GM12878 (cell line): Measurements from ENCODE around the gene FOXP3.

Experiments
- CTCF ChIP-seq, 3 experiments: IDR thresholded peaks in 2 of 3; conservative IDR thresholded peaks in 1 of 3; 2 replicates each; pipeline ENCODE4 v1.5.1; 2011; ENCODE audit warnings: low read depth in 3 of 3, low read length in 3 of 3, mild to moderate bottlenecking in 3 of 3, control low read depth in 2 of 3, moderate library complexity in 2 of 3, inconsistent platforms in 1 of 3, mixed read lengths in 1 of 3; ENCODE audit not compliant: control insufficient read depth in 2 of 3, insufficient read depth in 1 of 3; ENCODE audit errors: extremely low read depth in 1 of 3
- FOS ChIP-seq: IDR thresholded peaks from 3 replicates; pipeline ENCODE4 v1.6.1; 2011; ENCODE audit warnings: borderline replicate concordance; ENCODE audit not compliant: insufficient read length; ENCODE audit errors: extremely low read depth
- IRF3 ChIP-seq: fragments of 450-650 bp; IDR thresholded peaks from 2 replicates; pipeline ENCODE4 v1.6.1; 2014; ENCODE audit warnings: mild to moderate bottlenecking
- JUND ChIP-seq: IDR thresholded peaks from 2 replicates; pipeline ENCODE4 v1.6.1; 2012; ENCODE audit warnings: low read depth, mild to moderate bottlenecking, low read length, improper control_type of control experiment, moderate library complexity
- NFXL1 ChIP-seq: fragments of 450-650 bp; IDR thresholded peaks from 2 replicates; pipeline ENCODE4 v1.6.1; 2017; ENCODE audit warnings: antibody characterized with exemption, mild to moderate bottlenecking, borderline replicate concordance
- REST ChIP-seq: IDR thresholded peaks from 2 replicates; pipeline ENCODE4 v1.6.1; 2012; ENCODE audit warnings: mild to moderate bottlenecking, low read depth, low read length
- SREBF2 ChIP-seq: IDR thresholded peaks from 2 replicates; pipeline ENCODE4 v1.6.1; 2012; ENCODE audit warnings: mild to moderate bottlenecking, low read length
- USF1 ChIP-seq: IDR thresholded peaks from 2 replicates; pipeline ENCODE4 v1.6.1; 2011; ENCODE audit warnings: borderline replicate concordance, low read depth, mild to moderate bottlenecking, moderate library complexity, mixed read lengths, low read length; ENCODE audit not compliant: insufficient read depth; ENCODE audit errors: extremely low read length
- ZNF274 ChIP-seq: IDR thresholded peaks from one replicate; pipeline ENCODE4 v1.8.0; 2011; ENCODE audit not compliant: insufficient read length, insufficient read depth
- TF ChIP-seq, protein P1 (sequence below): fragments of 450-650 bp; IDR thresholded peaks from 2 replicates; pipeline ENCODE4 v1.6.1; 2016; ENCODE audit warnings: mild to moderate bottlenecking, moderate library complexity, borderline replicate concordance
- TF ChIP-seq, protein P2 (sequence below): IDR thresholded peaks from 2 replicates; pipeline ENCODE4 v1.6.1; 2012; ENCODE audit warnings: low read depth, low read length, improper control_type of control experiment

DNA sequence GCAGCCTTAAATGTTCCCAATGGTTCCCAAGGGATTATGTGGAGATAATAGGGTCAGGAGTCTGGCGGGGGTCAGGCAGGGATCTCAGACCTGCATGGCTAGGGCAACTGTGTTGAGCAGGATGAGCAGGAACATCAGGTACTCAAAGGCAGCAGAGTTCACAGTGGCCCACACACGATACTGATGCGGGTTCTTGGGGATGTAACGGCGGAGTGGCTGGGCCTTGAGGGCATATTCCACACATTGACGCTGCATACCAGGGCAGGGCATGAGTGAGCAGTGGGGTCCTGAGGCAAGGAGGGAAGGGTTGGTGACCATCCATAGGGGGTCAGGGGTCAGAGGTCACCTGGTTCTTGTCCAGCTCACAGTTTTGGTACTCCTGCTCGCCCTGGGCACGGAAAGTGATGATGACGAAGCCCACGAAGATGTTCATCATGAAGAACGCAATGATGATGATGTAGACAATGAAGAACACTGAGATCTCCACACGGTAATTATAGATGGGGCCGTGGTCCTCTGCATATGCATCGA is 49.4 kb downstream of the FOXP3 start:
- no peak for TF ChIP-seq CTCF (IDR thresholded peaks at IDR 0.05 in 2 of 3, conservative IDR thresholded peaks at IDR 0.05 in 1 of 3; ENCODE audit: control insufficient read depth in 2 of 3, extremely low read depth in 1 of 3, insufficient read depth in 1 of 3, low read depth in 3 of 3, low read length in 3 of 3)
- TF ChIP-seq, protein P1, sequence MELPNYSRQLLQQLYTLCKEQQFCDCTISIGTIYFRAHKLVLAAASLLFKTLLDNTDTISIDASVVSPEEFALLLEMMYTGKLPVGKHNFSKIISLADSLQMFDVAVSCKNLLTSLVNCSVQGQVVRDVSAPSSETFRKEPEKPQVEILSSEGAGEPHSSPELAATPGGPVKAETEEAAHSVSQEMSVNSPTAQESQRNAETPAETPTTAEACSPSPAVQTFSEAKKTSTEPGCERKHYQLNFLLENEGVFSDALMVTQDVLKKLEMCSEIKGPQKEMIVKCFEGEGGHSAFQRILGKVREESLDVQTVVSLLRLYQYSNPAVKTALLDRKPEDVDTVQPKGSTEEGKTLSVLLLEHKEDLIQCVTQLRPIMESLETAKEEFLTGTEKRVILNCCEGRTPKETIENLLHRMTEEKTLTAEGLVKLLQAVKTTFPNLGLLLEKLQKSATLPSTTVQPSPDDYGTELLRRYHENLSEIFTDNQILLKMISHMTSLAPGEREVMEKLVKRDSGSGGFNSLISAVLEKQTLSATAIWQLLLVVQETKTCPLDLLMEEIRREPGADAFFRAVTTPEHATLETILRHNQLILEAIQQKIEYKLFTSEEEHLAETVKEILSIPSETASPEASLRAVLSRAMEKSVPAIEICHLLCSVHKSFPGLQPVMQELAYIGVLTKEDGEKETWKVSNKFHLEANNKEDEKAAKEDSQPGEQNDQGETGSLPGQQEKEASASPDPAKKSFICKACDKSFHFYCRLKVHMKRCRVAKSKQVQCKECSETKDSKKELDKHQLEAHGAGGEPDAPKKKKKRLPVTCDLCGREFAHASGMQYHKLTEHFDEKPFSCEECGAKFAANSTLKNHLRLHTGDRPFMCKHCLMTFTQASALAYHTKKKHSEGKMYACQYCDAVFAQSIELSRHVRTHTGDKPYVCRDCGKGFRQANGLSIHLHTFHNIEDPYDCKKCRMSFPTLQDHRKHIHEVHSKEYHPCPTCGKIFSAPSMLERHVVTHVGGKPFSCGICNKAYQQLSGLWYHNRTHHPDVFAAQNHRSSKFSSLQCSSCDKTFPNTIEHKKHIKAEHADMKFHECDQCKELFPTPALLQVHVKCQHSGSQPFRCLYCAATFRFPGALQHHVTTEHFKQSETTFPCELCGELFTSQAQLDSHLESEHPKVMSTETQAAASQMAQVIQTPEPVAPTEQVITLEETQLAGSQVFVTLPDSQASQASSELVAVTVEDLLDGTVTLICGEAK = no peak
- no peak for TF ChIP-seq USF1
- no peak for TF ChIP-seq JUND
- TF ChIP-seq, protein P2, sequence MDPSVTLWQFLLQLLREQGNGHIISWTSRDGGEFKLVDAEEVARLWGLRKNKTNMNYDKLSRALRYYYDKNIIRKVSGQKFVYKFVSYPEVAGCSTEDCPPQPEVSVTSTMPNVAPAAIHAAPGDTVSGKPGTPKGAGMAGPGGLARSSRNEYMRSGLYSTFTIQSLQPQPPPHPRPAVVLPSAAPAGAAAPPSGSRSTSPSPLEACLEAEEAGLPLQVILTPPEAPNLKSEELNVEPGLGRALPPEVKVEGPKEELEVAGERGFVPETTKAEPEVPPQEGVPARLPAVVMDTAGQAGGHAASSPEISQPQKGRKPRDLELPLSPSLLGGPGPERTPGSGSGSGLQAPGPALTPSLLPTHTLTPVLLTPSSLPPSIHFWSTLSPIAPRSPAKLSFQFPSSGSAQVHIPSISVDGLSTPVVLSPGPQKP = no peak
- no peak for TF ChIP-seq IRF3
- no peak for TF ChIP-seq SREBF2
- no peak for TF ChIP-seq REST
- no peak for TF ChIP-seq ZNF274
- TF ChIP-seq NFXL1 = no peak
- TF ChIP-seq FOS = no peak
